ENCODE data around the gene TMEM43.

DNA sequence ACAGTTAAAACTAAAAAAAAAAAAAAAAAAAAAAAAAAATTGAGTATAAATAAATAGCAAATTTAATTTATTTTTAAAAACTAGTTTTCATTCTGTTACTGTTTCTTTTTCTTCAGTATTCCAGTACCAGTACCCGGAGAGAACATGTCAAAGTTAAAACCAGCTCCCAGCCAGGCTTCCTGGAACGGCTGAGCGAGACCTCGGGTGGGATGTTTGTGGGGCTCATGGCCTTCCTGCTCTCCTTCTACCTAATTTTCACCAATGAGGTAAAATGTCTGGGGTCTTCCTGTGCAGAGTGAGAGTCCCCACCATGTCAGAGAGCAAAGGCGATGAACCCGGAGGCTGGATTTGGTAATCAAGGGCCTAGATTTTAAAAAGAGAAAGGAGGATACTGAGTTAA is 4.4 kb downstream of the TMEM43 start:
- TF ChIP-seq ZNF610 (tag by site-specific recombination; IDR thresholded peaks at IDR 0.05; ENCODE audit: borderline replicate concordance) (no peak), ZNF274 (IDR thresholded peaks at IDR 0.05; ENCODE audit: low read length) (no peak), ZNF274 (tag by site-specific recombination; IDR thresholded peaks at IDR 0.05; ENCODE audit: borderline replicate concordance) (no peak), ZFP3 (tag by site-specific recombination; IDR thresholded peaks at IDR 0.05; ENCODE audit: low read depth) (no peak), ZNF433 (tag by site-specific recombination; IDR thresholded peaks at IDR 0.05; ENCODE audit: low read depth) (no peak), ZNF555 (tag by site-specific recombination; conservative IDR thresholded peaks at IDR 0.05) (no peak), ZNF707 (tag by site-specific recombination; IDR thresholded peaks at IDR 0.05) (no peak), ZNF311 (tag by site-specific recombination; IDR thresholded peaks at IDR 0.05; ENCODE audit: borderline replicate concordance) (no peak), ZNF24 (tag by site-specific recombination; IDR thresholded peaks at IDR 0.05) (no peak)
- TF ChIP-seq, protein P1, sequence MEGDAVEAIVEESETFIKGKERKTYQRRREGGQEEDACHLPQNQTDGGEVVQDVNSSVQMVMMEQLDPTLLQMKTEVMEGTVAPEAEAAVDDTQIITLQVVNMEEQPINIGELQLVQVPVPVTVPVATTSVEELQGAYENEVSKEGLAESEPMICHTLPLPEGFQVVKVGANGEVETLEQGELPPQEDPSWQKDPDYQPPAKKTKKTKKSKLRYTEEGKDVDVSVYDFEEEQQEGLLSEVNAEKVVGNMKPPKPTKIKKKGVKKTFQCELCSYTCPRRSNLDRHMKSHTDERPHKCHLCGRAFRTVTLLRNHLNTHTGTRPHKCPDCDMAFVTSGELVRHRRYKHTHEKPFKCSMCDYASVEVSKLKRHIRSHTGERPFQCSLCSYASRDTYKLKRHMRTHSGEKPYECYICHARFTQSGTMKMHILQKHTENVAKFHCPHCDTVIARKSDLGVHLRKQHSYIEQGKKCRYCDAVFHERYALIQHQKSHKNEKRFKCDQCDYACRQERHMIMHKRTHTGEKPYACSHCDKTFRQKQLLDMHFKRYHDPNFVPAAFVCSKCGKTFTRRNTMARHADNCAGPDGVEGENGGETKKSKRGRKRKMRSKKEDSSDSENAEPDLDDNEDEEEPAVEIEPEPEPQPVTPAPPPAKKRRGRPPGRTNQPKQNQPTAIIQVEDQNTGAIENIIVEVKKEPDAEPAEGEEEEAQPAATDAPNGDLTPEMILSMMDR (tag by site-specific recombination; IDR thresholded peaks at IDR 0.05) = no peak
- TF ChIP-seq, protein P2, sequence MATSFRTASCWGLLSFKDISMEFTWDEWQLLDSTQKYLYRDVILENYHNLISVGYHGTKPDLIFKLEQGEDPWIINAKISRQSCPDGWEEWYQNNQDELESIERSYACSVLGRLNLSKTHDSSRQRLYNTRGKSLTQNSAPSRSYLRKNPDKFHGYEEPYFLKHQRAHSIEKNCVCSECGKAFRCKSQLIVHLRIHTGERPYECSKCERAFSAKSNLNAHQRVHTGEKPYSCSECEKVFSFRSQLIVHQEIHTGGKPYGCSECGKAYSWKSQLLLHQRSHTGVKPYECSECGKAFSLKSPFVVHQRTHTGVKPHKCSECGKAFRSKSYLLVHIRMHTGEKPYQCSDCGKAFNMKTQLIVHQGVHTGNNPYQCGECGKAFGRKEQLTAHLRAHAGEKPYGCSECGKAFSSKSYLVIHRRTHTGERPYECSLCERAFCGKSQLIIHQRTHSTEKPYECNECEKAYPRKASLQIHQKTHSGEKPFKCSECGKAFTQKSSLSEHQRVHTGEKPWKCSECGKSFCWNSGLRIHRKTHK (tag by site-specific recombination; IDR thresholded peaks at IDR 0.05) = no peak
